ENCODE measurements around the gene SHROOM1. TPM values are rescaled to one million over a fixed set of nuclear protein-coding genes. Genes with fewer than 3 reads are reported as not detected.
A peak's percentile ranks its signal among the peaks of the same experiment; 100 is the strongest.

Gene SHROOM1
- total RNA-seq, 2 experiments from 2014 or later: 0.60 to 2.4 TPM

- Histone ChIP-seq H3K79me2 (ENCODE audit: insufficient read depth, low read depth, low read length) (no peaks in the 10 kb centered on the region), H4K20me1 (ENCODE audit: insufficient read depth, low read length) (no peaks in the 10 kb centered on the region), H3K4me3 (ENCODE audit: low read depth, low read length, poor library complexity, severe bottlenecking) (no peak overlapping the region), H3K36me3 (ENCODE audit: insufficient read depth, low read length) (no peaks in the 10 kb centered on the region), H3K9me3 (ENCODE audit: low read length) (no peaks in the 10 kb centered on the region), H3K4me1 (ENCODE audit: insufficient read depth, low read length, poor library complexity, severe bottlenecking) (peaks cover 7% of the 10 kb centered on the region), H3K27ac (ENCODE audit: low read depth, low read length, poor library complexity, severe bottlenecking) (no peak overlapping the region), H2AFZ (ENCODE audit: low read length) (no peak overlapping the region), H3K9me2 (ENCODE audit: insufficient read depth, low read length) (no peaks in the 10 kb centered on the region), H3K4me2 (ENCODE audit: low read length) (no peak overlapping the region)
- CTCF ChIA-PET (ENCODE audit: unreplicated experiment): no interaction called here
- intact Hi-C loops (cut with micrococcal nuclease; ENCODE audit: unreplicated experiment): no loop called here
- POLR2A ChIA-PET: no interaction called here
- TF ChIP-seq EZH2phosphoT487 (IDR thresholded peaks at IDR 0.05; ENCODE audit: borderline replicate concordance, low read depth, low read length) (no peak), CTCF (conservative IDR thresholded peaks at IDR 0.05; ENCODE audit: low read length) (no peak)
- no TSS peak for BruUV-seq (replicated peaks)
- DNase-seq (ENCODE audit: low spot score): no peak
Observed at GRCh38 chr5:132778129-132778528, 52.3 kb downstream of the SHROOM1 start.

- Histone ChIP-seq H3K4me1 (ENCODE audit: insufficient read depth, low read length, poor library complexity, severe bottlenecking) (peaks cover 7% of the 10 kb centered on the region), H3K4me2 (ENCODE audit: low read length) (peak within 1 kb of the TSS; percentile 68), H3K79me2 (ENCODE audit: insufficient read depth, low read depth, low read length) (no peaks in the 10 kb centered on the region), H2AFZ (ENCODE audit: low read length) (peak within 1 kb of the TSS; percentile 83), H3K4me3 (ENCODE audit: low read depth, low read length, poor library complexity, severe bottlenecking) (peak within 1 kb of the TSS; percentile 70), H3K9me2 (ENCODE audit: insufficient read depth, low read length) (no peaks in the 10 kb centered on the region), H3K9me3 (ENCODE audit: low read length) (no peaks in the 10 kb centered on the region), H3K36me3 (ENCODE audit: insufficient read depth, low read length) (no peaks in the 10 kb centered on the region), H4K20me1 (ENCODE audit: insufficient read depth, low read length) (no peaks in the 10 kb centered on the region), H3K27ac (ENCODE audit: low read depth, low read length, poor library complexity, severe bottlenecking) (no peak within 1 kb of the TSS)
- peak; percentile 31 for DNase-seq (ENCODE audit: low spot score)
- CTCF ChIA-PET (ENCODE audit: unreplicated experiment): no interaction called here
- intact Hi-C loops (cut with micrococcal nuclease; ENCODE audit: unreplicated experiment): no loop called here
- no TSS peak for BruUV-seq (replicated peaks)
- POLR2A ChIA-PET: no interaction called here
- no peak for TF ChIP-seq EZH2phosphoT487 (IDR thresholded peaks at IDR 0.05; ENCODE audit: borderline replicate concordance, low read depth, low read length)
- TF ChIP-seq CTCF (conservative IDR thresholded peaks at IDR 0.05; ENCODE audit: low read length): no peak
Observed at GRCh38 chr5:132777209-132778069, 53.0 kb downstream of the SHROOM1 start, which contains the start of gene SEPTIN8. Gene SEPTIN8 (minus strand): TSS chr5:132777239. CDS start chr5:132777137, 102 bp downstream.

- Histone ChIP-seq H3K79me2 (ENCODE audit: insufficient read depth, low read depth, low read length) (no peaks in the 10 kb centered on the region), H3K27ac (ENCODE audit: low read depth, low read length, poor library complexity, severe bottlenecking) (no peak overlapping the region), H2AFZ (ENCODE audit: low read length) (0 out of 2 replicates have a peak overlapping the region, but pooled peaks have one; percentile 38), H3K36me3 (ENCODE audit: insufficient read depth, low read length) (no peaks in the 10 kb centered on the region), H3K9me2 (ENCODE audit: insufficient read depth, low read length) (no peaks in the 10 kb centered on the region), H4K20me1 (ENCODE audit: insufficient read depth, low read length) (no peaks in the 10 kb centered on the region), H3K4me1 (ENCODE audit: insufficient read depth, low read length, poor library complexity, severe bottlenecking) (peaks cover 7% of the 10 kb centered on the region), H3K4me2 (ENCODE audit: low read length) (peak overlapping the region; percentile 68), H3K4me3 (ENCODE audit: low read depth, low read length, poor library complexity, severe bottlenecking) (peak overlapping the region; percentile 70), H3K9me3 (ENCODE audit: low read length) (no peaks in the 10 kb centered on the region)
- intact Hi-C loops (cut with micrococcal nuclease; ENCODE audit: unreplicated experiment): loop anchor here (1.0 kb wide), 1 partner anchor 18 kb away; no protein-coding TSS in a partner anchor
- DNase-seq (ENCODE audit: low spot score): no peak
- BruUV-seq (replicated peaks): no TSS peak
- TF ChIP-seq EZH2phosphoT487 (IDR thresholded peaks at IDR 0.05; ENCODE audit: borderline replicate concordance, low read depth, low read length): no peak
- TF ChIP-seq CTCF (conservative IDR thresholded peaks at IDR 0.05; ENCODE audit: low read length): no peak
- ChIA-PET CTCF (ENCODE audit: unreplicated experiment) (no interaction called here), POLR2A (no interaction called here)
Observed at GRCh38 chr5:132776938-132777208, 53.6 kb downstream of the SHROOM1 start.
